ENCODE data around the gene ABCA7. TPM values are rescaled to one million over a fixed set of nuclear protein-coding genes. Genes with fewer than 3 reads are reported as not detected.
A peak's percentile ranks its signal among the peaks of the same experiment; 100 is the strongest.

The ABCA7 gene
- total and polyA plus RNA-seq, 2 of the 13 experiments (the other 11 are each of a cell fraction or from before 2014, with no cell fraction given): 4.4 to 32.4 TPM

- TF ChIP-seq STAT6 (CRISPR knock-in tag; IDR thresholded peaks at IDR 0.05; ENCODE audit: borderline replicate concordance) (no peak), PHF21A (CRISPR knock-in tag; IDR thresholded peaks at IDR 0.05) (peak; percentile 99), MNT (IDR thresholded peaks at IDR 0.05) (no peak), MAF1 (CRISPR knock-in tag; IDR thresholded peaks at IDR 0.05; ENCODE audit: borderline replicate concordance) (no peak), ZNF564 (CRISPR knock-in tag; IDR thresholded peaks at IDR 0.05) (no peak), ZSCAN20 (CRISPR knock-in tag; IDR thresholded peaks at IDR 0.05; ENCODE audit: borderline replicate concordance) (no peak), ZNF275 (CRISPR knock-in tag; IDR thresholded peaks at IDR 0.05; ENCODE audit: borderline replicate concordance) (0 out of 2 replicates have a peak, but pooled peaks have one; percentile 14), ZBTB46 (CRISPR knock-in tag; IDR thresholded peaks at IDR 0.05; ENCODE audit: borderline replicate concordance) (no peak), ZNF678 (CRISPR knock-in tag; IDR thresholded peaks at IDR 0.05) (no peak), ZFP41 (CRISPR knock-in tag; IDR thresholded peaks at IDR 0.05; ENCODE audit: borderline replicate concordance) (no peak), HMGA1 (CRISPR knock-in tag; conservative IDR thresholded peaks at IDR 0.05) (no peak), FOXK2 (IDR thresholded peaks at IDR 0.05) (no peak), ZBTB8A (CRISPR knock-in tag; IDR thresholded peaks at IDR 0.05; ENCODE audit: borderline replicate concordance, low read depth) (no peak), PAWR (CRISPR knock-in tag; IDR thresholded peaks at IDR 0.05; ENCODE audit: borderline replicate concordance) (no peak), ATAD3A (CRISPR knock-in tag; IDR thresholded peaks at IDR 0.05) (no peak), TRIM22 (IDR thresholded peaks at IDR 0.05) (no peak), DR1 (CRISPR knock-in tag; IDR thresholded peaks at IDR 0.05) (peak; percentile 69; the same call in 1 of the 2 replicates), CREBL2 (CRISPR knock-in tag; IDR thresholded peaks at IDR 0.05; ENCODE audit: borderline replicate concordance) (no peak), NAIF1 (CRISPR knock-in tag; IDR thresholded peaks at IDR 0.05; ENCODE audit: borderline replicate concordance) (no peak), HIVEP1 (CRISPR knock-in tag; IDR thresholded peaks at IDR 0.05) (0 out of 2 replicates have a peak, but pooled peaks have one; percentile 39), ZC3H13 (CRISPR knock-in tag; IDR thresholded peaks at IDR 0.05) (no peak), RFXANK (CRISPR knock-in tag; IDR thresholded peaks at IDR 0.05) (no peak), CAMTA2 (CRISPR knock-in tag; IDR thresholded peaks at IDR 0.05; ENCODE audit: borderline replicate concordance) (no peak)
Observed at GRCh38 chr19:993361-993830, 46.5 kb upstream of the ABCA7 start (continued).

Measured in HepG2 (cell line).